Left lung (tissue), 10 donors: ENCODE results near the gene METTL16. TPM values are rescaled to one million over a fixed set of nuclear protein-coding genes. Genes with fewer than 3 reads are reported as not detected.
"Not testable (repeated sequence)": the region's sequence is repeated elsewhere in the genome, so short reads cannot be mapped to it uniquely, and the experiment has no call there.

Source experiments
- ATAC-seq: fragments of 200-7000 bp; cut with Tn5 transposase; one replicate; pipeline ENCODE4 v1.9.1; 2020; ENCODE audit warnings: moderate library complexity
- DNase-seq, 4 donors: peaks; one replicate each; pipeline ENCODE4 v3.0.0-alpha.2; 2013 to 2020
- H3K27ac ChIP-seq, 2 donors: fragments of 200-600 bp; sonication (generic) in 1 of 2; one replicate each; pipeline versions ENCODE4 v1.5.0 to v1.8.0; 2020 to 2021
- H3K27me3 ChIP-seq, 2 donors: fragments of 200-600 bp; sonication (generic) in 1 of 2; one replicate each; pipeline versions ENCODE4 v1.5.0 to v1.8.0; 2020 to 2021
- H3K36me3 ChIP-seq, 2 donors: fragments of 200-600 bp; sonication (generic) in 1 of 2; one replicate each; pipeline versions ENCODE4 v1.5.0 to v1.8.0; 2020 to 2021
- H3K4me1 ChIP-seq, 2 donors: fragments of 200-600 bp; one replicate each; pipeline ENCODE4 v1.8.0; 2021
- H3K4me3 ChIP-seq, 2 donors: fragments of 200-600 bp; sonication (generic) in 1 of 2; one replicate each; pipeline versions ENCODE4 v1.5.0 to v1.8.0; 2020 to 2021; ENCODE audit warnings: mild to moderate bottlenecking in 1 of 2
- H3K9me3 ChIP-seq, 2 donors: fragments of 200-600 bp; sonication (generic) in 1 of 2; one replicate each; pipeline versions ENCODE4 v1.5.0 to v1.8.0; 2020 to 2021
- CTCF ChIP-seq, 2 donors: fragments of 200-600 bp; sonication (generic) in 1 of 2; IDR thresholded peaks; one replicate each; pipeline versions ENCODE4 v1.5.0 to v1.8.0; 2021; ENCODE audit warnings: antibody characterized with exemption in 2 of 2
- intact Hi-C, 2 donors: fragments of 100-400 bp; cut with DNase I; formaldehyde crosslinking; loops; one replicate each; pipeline versions ENCODE4 v1.11.2 to v1.14.2; 2022
- polyA plus RNA-seq, 6 donors: library from polyadenylated mRNA; unstranded; fragments of 120-200 nt; gene quantifications; one replicate each; pipeline ENCODE4 v1.2.1, GENCODE V29; 2013; ENCODE audit not compliant: insufficient read length in 6 of 6
- total RNA-seq, 2 donors: library from RNA; stranded (reverse); fragmentation: NEBNext Ultra II Directional; extraction: Animal tissue kit (Norgen Biotek cat#: 25700); gene quantifications; one replicate each; pipeline ENCODE4 v1.2.1, GENCODE V29; 2021
- donor health status: DM: no; HTN: yes; CAD: no.
- donor health status: DM: no; HTN: no; CAD: no.

Gene METTL16
- total and polyA plus RNA-seq, 8 donors = 25.1 to 51.8 (median 38.7) TPM

GRCh38 chr17:2549392-2550211, 37.9 kb upstream of the METTL16 start:
- intact Hi-C loops = no loop called here
- DNase-seq = no peak

GRCh38 chr17:2548026-2548425, 36.3 kb upstream of the METTL16 start:
- H3K27ac ChIP-seq, intact Hi-C loops, H3K36me3 ChIP-seq, H3K4me3 ChIP-seq, H3K4me1 ChIP-seq, H3K9me3 ChIP-seq: not testable (repeated sequence)
- ATAC-seq (peak; percentile 59), DNase-seq (peak in 1 of 4 donors; percentile 51)
- peaks cover 0 to 17% of the 10 kb centered on the region in 2 donors for H3K27me3 ChIP-seq

More at GRCh38 chr17:2549392-2550211, 37.9 kb upstream of the METTL16 start:
- H3K27ac ChIP-seq = no peak overlapping the region
- ATAC-seq = no peak
- H3K27me3 ChIP-seq = peaks cover 0 to 21% of the 10 kb centered on the region in 2 donors
- no peak overlapping the region for H3K4me3 ChIP-seq
- no peaks in the 10 kb centered on the region for H3K4me1 ChIP-seq
- no peak for TF ChIP-seq CTCF (IDR thresholded peaks at IDR 0.05)
- no peaks in the 10 kb centered on the region for H3K9me3 ChIP-seq
- H3K36me3 ChIP-seq = no peaks in the 10 kb centered on the region

GRCh38 chr17:2547176-2547575, 35.5 kb upstream of the METTL16 start:
- H3K4me1 ChIP-seq = no peaks in the 10 kb centered on the region
- H3K36me3 ChIP-seq = no peaks in the 10 kb centered on the region
- intact Hi-C loops = no loop called here
- H3K27ac ChIP-seq = no peak overlapping the region
- ATAC-seq (no peak), DNase-seq (no peak)
- peaks cover 0 to 15% of the 10 kb centered on the region in 2 donors for H3K27me3 ChIP-seq
- TF ChIP-seq CTCF (IDR thresholded peaks at IDR 0.05) = no peak
- H3K9me3 ChIP-seq = no peaks in the 10 kb centered on the region
- H3K4me3 ChIP-seq = no peak overlapping the region

- no peaks in the 10 kb centered on the region for H3K4me1 ChIP-seq
- no peaks in the 10 kb centered on the region for H3K9me3 ChIP-seq
- ATAC-seq (peak; percentile 93), DNase-seq (peak in 1 of 4 donors; percentile 84)
- H3K4me3 ChIP-seq = no peak overlapping the region
- H3K27ac ChIP-seq = peak overlapping the region; percentile 37 to 44
- H3K27me3 ChIP-seq = no peaks in the 10 kb centered on the region
- no peaks in the 10 kb centered on the region for H3K36me3 ChIP-seq
- intact Hi-C loops = no loop called here
- TF ChIP-seq CTCF (IDR thresholded peaks at IDR 0.05) = no peak
Measured at GRCh38 chr17:2545393-2545792, 33.7 kb upstream of the METTL16 start.

- H3K27ac ChIP-seq = no peak overlapping the region
- no peaks in the 10 kb centered on the region for H3K4me1 ChIP-seq
- no peak overlapping the region for H3K4me3 ChIP-seq
- no peak for TF ChIP-seq CTCF (IDR thresholded peaks at IDR 0.05)
- DNase-seq (no peak), ATAC-seq (no peak)
- no peaks in the 10 kb centered on the region for H3K9me3 ChIP-seq
- no peaks in the 10 kb centered on the region for H3K36me3 ChIP-seq
- intact Hi-C loops = no loop called here
- H3K27me3 ChIP-seq = no peaks in the 10 kb centered on the region
Measured at GRCh38 chr17:2542456-2542855, 30.8 kb upstream of the METTL16 start.
